DMS114 treated with DMSO at 0.1 percent for 48 hours (cell line): Measurements from ENCODE around the gene CDK15.
A peak's percentile ranks its signal among the peaks of the same experiment; 100 is the strongest.
"Not testable (repeated sequence)": the region's sequence is repeated elsewhere in the genome, so short reads cannot be mapped to it uniquely, and the experiment has no call there.

Experiments
- DNase-seq: peaks from one replicate; lab custom pipeline; 2025; ENCODE audit not compliant: unreplicated experiment; lab: John Stamatoyannopoulos, UW

CDK15 gene

DNA sequence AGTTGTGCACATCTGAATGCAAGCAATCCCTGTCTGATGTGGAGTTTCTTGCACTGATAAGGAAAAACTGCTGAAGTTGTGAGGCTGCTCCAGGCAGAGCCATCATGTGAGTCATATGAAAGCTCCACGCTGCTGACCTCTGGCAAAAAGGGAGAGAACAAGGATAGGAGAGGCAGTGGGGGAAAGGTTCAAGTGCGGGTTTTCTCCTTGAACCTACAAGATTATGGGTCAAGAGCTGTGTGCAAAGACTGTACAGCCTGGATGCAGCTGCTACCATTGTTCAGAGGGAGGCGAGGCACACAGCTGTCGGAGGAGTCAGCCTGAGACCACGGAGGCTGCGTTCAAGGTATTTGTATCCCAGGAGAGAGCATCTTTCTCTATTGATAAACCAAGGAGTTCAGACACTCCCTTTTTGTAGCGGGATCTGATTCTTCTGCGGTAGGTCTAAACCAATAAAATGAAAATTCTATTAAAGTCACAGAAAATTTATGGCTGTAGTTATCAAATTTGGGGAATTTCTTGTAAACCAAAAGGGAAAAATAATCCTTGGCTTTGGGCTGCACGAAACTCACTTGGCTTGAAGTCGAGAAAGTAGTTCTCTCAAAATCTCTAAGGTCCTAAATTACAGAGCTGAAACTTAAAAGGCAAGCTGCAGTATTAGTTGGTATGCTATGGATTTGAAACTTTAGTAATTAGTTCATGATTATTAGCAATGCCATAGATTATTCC is at the start of gene CDK15:
CDK15 (plus strand) TSS at position 96 of the 729 bp plus-strand sequence; CDS start at position 224, 128 bp downstream.
- no peak for DNase-seq

DNA sequence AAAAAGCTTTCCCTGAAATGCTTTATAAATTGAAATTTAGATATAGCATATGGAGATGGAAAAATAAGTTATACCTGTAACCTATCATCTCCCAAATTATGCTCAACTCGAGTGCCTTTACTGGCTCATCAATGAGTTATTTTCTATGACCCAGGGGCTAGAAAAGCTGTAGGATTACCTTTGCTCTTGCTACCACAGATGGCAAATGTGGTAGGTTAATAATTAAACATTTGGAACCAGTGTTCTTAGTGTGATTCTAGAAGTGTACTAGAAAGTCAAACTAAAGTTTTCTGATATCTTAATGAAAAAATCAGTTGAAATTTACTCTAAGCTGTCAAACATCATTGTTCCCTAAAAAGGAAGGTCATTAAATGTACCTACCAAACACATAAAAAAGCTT is 48.1 kb upstream of the CDK15 start:
- DNase-seq, result no peak

DNA sequence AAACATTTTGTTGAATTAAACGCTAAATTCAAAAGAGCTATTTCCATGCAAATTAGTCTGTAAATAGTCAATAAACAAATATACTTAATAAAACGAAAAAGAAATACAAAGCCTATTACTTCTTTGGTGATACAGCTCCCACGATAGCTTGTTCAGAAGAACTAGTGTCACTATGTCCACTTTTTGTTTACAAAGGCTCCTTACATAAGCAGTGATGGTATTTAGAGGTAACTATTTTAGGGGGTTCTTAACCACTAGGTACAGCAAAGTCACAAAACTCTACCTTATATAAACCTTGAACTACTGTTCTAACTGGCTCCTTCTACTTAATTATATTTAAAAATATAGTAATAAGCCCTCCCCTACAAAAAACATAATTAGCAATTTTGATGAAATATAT is 47.5 kb upstream of the CDK15 start:
- DNase-seq, result no peak

DNA sequence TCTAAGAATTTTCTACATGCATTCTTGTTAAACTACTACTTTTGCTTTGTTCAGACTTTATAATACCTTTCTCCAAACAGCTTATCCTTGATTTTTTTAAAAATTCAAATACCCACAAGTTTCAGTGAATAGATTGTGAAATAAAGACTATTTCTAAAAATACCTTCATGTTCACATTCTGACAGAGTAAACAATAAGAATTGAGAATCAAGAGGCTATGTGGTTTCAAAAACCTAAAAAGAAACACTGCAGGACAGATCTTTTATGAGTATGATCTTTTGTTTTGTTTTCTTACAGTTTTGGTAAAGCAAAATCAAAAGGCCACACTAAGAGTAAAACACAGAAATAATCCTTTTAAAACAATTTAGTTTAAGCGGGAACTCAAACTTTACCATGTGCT is 46.8 kb upstream of the CDK15 start:
- no peak for DNase-seq

DNA sequence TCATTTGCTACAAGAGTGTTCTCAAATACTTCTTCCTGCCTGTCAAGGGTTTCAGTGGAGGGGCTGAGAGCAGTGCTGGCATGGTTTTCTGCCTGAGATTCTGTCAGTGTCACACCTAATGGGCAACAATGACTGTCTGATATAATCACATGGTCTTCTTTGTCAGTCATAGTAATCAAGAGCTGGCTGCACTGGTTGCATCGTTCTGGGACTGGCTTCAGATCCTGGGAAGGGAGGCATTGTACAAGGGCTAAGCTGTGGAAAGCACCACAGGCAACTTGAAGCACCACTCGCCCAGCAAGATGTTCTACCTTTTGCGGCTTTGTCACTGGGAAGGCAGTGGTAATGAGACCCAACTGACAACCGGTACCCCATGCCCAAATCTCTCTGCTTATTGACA is 45.2 kb upstream of the CDK15 start:
- no peak for DNase-seq

DNA sequence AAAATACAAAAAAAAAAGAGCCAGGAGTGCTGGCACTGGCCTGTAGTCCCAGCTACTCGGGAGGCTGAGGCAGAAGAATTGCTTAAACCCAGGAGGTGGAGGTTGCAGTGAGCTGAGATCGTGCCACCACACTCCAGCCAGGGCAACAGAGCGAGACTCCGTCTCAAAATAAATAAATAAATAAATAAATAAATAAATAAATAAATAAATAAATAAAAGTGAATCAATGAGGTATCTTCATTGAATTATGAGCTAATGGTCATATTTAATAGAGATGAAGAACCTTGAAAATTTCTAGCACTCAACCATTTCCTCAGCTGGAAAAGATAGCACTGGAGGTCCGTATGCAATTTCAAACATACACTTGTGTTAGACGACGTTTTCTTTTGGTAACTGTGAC is 41.9 kb upstream of the CDK15 start:
- DNase-seq, result not testable (repeated sequence)

DNA sequence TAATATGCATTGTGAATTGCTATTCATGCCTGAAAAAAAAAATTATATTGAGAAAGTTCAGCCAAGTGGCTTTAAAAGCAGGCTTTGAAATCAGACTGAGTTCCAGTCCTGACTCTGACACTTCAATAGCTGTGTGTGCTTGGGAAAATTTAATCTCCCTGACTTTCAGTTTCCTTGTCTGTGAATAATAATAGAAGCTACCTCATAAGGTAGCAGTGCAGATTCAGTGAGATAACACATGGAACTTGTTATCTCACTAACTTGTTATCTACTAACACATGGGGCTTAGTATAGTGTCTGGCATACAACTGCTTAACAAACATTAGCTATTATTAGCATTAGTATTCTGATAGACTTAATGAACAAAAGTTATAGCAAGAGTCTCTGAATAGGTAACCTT is 40.5 kb upstream of the CDK15 start:
- no peak for DNase-seq

DNA sequence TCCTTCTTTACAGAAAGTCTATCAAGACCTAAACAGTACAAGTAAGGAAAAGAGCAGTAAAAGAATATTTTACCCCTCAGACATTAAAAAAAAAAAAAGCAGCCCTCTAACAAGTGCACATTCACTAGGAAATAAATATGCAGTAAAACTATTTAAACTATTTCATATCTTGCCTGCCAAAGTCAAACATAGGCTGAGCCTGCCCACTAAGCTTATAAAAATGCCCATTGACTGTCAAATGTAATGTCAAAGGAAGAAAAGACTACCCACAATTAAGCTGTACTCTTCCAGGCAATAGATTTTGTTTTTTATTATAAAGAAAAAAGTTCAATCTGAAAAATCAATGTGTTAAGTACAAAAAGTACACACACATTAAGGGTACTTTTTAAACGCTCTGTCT is 37.4 kb upstream of the CDK15 start:
- no peak for DNase-seq

DNA sequence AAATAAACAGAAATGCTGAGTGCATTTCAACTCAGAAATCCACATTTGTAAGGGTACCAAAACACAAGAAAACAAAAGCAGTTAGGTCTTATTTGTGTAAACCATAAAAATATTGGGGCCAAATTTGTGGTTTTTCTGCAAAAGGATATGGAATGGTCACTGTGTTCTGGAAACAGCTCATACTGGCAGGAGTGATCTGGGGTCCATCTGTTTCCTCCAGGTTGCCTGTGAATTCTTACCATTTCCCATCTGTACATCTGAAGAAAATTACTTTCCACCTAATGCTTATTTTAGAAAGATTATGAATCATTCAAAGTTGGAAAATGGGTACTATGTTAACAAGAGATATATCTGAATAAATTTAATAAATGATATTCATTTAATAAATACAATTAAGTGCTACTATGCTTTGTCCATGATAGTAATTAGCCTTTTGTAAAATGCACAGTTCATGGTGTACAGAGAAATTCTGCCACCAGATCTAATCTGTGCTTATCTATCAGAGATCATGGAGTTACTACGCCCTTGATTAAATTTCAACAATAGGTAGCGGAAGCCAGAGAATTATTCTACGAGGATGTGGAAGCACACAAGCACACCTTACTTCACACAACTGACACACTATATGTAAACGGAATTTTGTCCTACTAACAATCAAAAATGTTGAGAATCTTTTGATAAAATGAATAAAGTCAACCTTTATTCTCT is 36.5 kb upstream of the CDK15 start:
- DNase-seq, result no peak

DNA sequence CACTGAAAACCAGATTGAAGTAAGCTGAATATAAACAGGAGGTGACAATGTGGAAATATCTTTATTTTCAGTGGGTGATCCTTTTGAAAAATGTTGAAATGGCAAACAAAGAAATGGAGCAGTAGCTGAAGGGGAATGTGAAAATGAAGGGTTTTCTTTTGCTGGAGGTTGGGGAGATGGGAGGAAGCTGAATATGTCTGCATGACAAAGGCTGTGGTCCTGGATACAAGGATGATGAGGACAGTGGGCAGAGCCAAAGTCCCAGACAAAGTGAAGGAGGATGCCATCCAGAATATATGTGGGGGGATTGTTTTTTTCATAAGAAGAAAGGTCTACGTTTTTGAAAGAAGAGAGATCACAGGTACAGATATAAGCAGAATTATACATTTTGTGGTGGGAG is 32.3 kb upstream of the CDK15 start:
- no peak for DNase-seq

DNA sequence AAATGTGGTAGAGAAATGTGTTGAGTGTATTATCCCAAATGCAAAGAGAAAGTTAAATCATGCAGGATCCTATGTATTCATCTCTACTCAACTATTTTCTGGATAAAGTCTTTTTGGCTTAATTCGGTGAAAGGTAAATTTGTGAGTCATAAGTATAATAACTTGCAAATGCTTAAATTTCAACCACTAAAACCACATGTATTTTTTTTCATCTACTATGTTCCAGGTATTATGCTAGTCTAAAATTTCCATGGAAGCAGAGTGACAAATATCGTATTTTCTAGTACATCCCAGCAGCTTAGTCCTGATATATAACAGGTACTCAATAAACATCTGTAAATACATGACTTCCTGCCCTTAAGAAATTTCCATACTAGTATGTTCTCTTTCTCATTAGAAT is 31.8 kb upstream of the CDK15 start:
- DNase-seq, result no peak

DNA sequence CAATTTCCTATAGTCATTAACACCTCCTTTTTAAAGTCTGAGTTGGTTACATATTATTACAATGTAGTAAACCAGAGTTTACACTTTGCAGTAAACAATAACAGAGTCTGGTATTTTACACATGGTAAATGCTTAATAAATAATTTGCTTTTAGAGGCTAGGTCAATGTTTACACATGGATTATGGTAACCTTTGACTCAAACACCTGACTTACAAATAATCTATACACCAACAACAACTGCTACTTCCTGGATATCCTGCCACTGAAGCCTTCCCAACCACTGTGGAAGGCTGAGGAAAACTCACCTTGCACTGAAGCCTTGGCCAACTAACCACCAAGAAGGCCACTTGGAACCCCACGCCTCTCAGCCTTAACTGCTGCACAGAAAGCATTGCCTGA is 31.0 kb upstream of the CDK15 start:
- no peak for DNase-seq

DNA sequence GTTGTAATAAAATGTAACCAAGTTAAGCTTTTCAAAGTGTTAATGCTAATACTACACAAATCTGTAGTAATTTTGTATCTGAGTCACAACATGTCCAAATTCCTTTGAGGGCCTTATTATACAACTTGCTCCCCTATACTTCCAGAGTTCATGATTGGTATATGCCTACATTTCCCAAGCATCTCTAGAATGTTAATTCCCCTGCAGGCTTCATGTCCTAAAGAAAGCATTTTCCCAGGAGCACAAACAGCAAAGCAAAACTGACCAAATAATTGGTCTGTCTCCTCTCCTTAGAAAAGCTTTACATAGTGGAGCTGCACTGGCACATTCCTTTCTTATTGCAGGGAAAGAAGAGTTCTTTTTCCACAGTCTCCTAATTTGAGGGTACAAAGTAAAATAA is 29.3 kb upstream of the CDK15 start:
- no peak for DNase-seq

DNA sequence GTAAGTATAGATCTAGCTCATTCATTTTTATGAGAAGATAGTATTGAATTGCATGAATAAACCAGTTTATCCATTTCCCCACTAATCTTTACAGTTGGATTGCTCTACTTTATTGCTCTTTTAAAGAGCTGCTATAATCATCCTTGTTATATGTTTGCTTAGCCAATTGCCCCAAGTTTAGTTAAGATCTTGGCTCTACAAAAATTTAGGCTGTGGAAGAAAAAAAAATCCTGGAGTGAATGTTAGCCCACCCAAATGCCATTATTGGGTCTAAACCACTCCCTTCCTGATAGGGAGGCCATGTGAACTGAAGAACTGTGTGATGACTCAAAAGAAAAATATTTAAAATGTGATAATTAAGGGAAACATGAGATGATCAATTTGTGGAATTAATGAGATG is 28.5 kb upstream of the CDK15 start:
- DNase-seq, result no peak

DNA sequence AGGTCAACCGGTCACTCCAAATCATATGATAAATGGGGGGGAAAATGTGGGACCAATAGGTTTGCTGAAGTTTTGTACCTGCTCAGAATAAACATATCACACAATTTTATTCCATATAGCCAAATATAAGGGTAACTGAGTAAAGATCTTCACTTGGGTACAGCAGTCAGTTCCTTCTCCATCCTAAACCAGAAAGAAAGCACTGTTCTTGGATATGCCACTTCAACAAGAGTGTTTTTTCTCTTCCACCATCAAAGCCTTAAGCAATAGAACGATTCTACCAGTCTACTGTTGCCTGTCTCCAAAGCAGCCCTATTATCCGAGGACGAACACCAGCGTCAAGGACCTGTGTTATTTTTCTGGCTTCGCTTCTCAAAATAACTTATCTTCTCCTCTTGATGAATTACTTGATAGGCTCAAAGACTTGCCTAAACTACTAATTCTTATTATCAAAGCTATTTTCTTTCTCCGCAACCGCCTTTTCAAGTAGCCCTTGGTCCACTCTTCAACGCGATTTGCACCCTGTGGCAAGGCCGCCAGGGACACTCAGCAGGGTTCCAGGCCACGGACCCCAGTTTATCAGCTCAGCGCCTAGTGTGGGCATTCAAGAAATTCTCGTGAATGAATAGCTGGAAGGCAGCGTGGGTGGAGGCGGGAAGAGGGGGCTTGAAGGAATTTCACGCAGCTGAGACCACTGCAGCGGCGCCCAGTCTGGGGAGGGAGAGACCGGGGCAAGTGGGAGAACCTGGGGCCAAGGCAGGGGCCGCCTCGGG is 26.2 kb upstream of the CDK15 start:
- DNase-seq, result peak; percentile 5

DNA sequence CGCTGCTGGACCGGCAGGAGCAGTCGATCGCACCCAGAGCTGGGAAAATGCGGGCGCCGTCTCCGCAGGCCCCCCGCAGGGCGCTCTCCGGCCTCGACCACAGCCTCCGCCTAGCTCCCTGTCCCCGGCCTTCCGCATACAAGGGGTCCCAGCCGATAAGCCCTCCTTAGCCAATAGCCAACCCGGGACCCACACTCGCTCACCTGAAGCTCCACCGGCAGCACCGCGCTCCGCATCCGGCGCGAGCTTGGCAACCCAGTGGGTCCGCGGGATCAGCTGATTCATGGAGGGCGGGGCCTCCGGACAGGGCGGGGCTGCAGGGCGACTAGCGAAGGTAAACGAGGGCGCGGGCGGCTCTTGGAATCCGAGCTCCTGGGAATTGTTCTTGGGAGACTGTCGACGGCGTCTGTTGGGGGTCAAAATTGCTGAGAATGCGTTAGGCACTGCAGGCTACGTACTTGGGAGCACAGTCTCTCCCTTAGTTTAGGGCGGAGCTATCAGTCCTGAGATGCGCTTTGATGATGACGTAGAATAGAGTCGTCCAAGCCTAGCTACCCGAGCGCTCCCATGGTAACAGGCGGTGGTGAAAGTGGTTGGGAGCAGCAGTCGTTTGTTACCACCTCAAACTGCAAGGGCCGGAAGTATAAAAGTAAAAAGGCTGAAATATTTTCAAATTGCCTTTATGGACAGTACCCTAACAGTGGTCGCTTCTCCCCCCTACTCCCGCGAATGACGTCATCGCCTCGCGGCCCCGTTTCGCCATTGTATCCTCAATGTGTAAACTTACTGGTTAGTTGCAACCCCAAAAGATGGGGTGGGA is 25.5 kb upstream of the CDK15 start, which contains the start of gene ALS2:
ALS2 (minus strand) TSS at position 260 of the 820 bp plus-strand sequence. CDS start 12,048 bp downstream, outside the sequence.
- DNase-seq, result peak; percentile 94

DNA sequence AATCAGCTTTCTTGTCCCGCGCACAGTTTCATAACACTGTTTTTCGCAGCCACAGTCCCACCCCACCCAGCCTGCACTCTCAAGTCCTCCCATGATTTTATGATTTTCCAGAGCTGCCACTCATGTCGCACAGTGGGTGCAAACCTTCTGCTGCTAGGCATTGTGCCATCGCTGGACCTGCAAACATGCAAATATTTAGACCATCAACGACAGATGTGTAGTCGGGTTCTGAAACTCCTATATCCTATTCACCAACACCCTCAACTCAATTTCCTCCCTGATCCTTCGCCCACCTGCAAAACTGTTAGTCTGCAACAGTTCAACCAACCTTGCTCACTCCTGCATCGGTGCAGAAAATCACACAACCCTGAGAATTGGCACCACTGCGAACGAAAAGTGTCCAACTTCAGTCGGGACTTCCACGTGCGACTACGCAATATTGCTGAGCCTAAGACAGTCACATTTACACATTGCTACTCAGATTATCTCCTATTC is 24.7 kb upstream of the CDK15 start:
- no peak for DNase-seq

DNA sequence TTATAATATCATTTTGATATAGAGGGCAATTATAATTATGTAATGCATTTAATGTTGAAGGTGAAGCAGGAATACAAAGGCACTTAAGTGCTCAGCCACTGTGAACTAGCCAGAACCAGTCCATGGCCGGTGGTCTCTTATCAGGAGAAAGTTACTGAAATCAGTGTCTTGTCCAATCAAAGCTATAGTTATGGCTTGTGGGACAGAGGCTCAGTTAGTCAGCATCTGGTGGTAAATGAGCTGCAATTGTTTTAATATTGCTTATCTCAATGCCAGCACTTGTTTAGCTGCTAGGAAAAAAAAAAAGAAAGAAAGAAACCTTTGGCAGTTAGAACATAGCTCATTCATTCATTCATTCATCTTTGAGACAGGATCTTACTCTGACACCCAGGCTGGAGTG is 21.8 kb upstream of the CDK15 start:
- no peak for DNase-seq

DNA sequence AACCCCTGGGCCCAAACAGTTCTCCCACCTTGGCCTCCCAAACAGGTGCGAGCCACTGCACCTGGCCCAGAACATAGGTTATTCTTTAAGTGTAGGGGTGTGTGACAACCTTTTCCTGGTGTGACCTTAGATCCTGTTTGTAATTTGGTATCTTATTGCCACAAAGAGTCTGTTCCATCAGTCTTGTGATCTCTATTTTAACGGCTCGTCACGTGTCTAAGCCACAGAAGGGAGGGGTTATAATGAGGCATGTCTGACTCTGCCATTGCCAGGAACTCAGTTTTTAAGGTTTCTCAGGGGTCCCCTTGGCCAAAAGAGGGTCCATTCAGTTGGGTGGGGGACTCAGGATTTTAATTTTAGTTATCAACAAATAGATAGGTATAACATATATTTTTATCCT is 21.2 kb upstream of the CDK15 start:
- no peak for DNase-seq

DNA sequence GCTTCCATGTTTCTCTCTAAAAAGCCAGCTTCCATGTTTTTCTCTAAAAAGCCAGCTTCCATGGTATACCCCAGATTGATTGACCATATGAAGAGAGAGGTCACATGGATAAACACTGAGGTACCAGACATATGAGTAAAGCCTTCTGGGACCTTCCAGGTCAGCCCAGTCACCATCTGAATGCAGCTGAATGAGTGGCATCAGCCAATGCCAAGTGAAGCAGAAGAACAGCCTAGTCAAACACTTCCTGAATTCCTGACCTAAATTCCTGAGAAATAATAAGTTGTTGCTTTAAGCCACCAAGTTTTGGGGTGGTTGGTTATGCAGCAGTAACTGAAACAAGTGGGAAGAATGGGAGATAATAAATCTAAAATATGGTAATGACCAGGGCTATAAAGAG is 19.9 kb upstream of the CDK15 start:
- no peak for DNase-seq

DNA sequence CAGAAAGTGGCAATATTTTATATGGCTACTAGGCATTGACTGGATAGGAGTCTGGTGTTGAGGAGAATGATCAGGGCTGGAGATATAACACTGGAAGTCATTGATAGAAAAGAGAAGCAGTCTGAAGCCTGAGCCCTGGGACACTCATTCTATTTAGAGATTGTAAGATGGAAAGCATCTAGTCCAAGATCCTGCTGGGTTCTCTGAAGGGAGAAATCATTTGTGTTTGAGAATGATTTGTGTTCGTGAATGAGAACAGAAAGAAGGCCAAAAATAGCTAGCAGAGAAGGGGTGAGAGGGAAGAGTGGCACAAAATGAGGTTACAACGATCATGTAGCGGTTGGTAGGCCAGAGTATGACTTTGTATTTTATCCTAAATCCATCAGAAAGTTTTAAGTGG is 18.0 kb upstream of the CDK15 start:
- DNase-seq, result no peak
